Activated CD8-positive, alpha-beta memory T cell treated with anti-CD3 and anti-CD28 coated beads for 4 hours (primary cell): ENCODE data around the gene THEM4.

Experiments used
- DNase-seq, 2 donors: peaks; one replicate each; pipeline ENCODE4 v3.0.0-alpha.2; 2020; ENCODE audit warnings: low read depth in 2 of 2

Gene THEM4

DNA sequence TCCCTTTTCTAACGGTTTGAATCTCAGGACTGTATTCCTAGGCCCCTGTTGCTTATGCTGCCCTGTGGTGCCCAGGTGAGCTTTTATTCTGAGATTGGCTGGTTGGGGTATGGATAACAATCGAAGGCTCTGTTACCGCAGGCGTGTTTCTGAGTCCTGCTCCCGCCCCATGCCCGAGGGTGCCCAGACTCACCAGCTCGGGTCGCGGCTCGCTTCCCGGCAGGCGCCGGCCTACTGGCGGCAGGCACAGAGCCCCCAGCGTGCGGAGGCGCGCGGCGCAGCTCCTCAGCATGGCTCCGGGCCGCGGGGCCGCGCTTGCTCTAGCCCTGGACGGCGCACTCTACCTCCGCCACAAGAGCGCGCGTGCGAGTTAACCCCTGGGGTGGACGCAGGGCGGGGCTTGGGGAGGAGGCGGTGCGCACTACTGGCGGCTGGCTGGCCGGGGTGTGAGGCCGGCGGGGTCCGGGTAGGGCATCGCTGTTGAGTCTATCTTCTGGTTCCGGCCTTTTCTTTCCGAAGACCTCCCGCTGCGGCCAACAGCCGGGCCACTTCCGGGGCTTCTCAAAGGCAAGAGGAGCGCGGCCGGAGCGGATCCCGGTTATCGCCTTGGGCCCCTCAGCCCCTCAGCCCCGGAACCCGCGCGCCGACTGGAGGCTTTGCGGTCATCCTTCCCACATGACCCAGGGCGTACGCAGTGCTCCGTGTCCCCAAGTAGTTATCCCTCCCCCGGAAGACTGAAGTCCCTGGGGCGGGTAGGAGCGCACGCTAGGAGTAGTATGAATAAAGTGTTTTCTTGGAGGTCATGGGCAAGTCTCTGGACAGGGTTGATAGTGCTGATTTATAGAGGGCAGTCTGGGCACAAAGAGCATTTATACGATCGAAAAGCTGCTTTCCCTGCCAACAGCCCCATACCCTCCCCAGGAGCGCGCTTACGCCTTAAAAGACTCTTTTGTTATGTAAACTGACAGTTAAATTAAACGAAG, at the start of gene THEM4:
THEM4 (minus strand) TSS at position 345 of the 983 bp plus-strand sequence; CDS start at position 292, 53 bp downstream.
- DNase-seq, result peak; percentile 85 to 87

DNA sequence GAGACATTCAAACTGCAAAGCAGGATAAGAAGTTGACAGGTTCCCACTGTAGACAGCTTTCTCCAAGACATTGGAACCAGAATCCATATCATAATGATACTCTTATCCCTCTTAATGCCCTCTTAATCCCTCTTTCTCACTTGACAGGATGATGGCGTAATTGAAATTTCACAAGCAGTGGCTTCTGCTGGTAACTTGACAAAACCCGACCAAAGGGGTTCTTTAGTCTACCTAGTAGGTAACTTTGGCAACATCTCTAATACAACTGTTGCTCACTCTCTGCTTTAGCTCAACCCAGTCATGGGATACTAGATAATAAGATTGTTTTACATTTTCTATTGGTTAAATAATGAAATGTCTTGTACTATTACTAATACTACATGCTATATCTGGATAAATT, 49.6 kb upstream of the THEM4 start:
- no peak for DNase-seq

DNA sequence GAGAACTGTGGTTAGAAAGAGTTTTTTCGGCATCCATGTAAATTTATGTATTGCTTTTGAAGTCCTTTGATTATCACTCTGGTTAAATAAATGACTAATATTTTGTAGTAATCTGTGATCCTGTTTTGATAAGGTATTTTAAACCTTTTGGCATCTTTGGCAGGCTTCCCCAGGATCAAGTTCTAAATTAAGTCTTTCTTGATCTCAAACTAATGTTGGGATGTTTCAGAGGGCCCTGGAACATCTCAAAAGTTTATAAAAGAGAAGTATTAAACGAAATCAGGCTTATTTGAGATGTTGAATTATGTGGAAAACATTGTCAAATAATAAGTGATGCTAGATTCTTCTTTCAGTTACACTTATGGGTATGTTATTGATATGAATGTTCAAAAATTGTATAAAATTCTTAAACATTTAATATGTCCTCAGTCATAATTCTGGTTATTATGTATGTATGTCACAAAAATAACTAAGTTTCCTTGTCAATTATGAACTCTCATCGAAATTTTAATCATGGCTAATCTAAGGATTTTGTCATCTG, 47.7 kb upstream of the THEM4 start:
- no peak for DNase-seq

DNA sequence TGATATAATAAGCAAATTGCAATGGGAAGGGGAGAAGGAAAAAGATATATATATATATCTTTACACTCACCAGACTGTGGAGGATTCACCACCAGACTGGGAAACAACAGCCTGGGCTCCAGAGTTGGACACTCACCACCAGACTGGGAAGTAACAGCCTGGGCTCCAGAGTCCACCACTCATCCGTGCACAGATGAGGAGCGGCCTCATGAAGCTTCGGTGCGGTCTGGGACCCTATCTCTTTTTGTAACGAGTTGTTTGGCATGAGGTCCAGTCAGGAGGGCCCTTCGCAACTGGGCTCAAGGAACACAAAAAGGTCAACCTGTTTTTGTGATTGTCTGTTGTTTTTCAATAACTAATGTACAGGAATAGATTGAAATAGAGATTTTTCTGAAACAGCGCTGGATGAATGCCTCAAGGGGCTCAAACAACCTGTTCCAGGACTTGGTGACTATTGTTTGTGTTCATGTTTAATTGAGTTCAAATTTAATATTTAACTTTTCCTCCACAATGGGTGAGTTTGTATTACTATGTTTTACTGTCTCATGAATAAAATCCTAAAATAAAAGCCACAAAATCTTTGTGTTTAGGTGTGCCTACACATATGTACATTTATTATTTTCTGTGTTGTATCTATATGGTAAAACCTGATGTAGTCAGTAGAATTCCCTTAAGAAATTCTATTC, 44.2 kb upstream of the THEM4 start:
- DNase-seq, result no peak

DNA sequence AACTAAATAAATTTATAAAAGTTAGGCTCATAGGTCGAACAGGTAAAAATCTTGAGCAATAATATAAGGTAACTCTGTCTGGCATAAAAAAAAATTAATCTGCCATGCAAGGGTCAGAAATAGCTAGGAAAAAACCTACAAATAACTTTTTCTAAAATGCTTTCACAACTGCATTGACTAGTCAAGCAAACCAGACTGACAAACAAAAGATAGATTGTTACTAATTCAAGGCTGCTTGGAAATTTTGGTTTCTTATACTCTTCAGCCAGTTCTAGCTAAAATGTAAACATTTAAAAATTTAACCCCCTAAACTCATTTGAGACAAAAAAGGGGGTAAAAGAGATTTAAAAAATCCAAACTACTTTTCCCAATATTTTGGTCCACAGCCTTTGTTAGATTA, 43.5 kb upstream of the THEM4 start:
- DNase-seq, result no peak

DNA sequence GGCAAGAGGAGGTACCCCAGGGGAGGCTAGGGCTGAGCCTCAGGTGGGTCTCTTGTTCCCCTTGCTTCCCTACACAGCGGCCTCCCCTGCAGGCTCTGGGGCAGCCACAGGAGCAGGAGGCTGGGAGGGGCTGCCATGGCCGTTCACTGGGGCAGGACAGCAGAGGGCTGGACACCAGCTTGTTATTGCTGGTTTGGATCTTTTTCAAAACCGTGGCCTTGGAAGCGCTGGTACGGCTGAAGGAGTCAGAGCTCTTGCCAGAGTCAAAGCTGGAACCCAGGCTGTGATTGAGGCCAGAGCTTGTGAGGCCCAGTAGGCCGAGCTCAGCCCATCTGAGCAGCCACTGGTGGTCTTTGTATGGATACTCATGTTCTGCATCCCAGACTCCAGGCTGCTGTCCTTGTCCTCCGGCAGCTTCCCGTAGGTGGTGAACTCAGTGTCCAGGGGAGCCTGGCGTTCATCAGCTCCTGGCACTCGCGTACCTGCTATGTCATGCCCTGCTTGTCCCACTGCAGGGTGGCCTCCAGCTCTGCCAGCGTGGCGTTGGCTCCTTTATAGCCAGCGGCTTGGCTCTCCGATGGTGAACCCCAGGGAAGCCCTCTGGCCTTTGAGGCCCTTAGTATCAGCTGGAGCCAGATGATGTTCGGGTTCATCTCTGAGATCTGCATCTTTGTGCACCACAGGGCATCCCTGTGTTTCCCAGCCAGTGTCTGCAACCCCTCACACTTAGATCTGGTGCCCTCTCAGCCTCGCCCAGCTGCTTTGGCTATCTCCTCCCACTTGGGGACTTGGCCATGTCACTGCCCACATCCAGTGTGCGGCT, 40.3 kb upstream of the THEM4 start:
- no peak for DNase-seq

DNA sequence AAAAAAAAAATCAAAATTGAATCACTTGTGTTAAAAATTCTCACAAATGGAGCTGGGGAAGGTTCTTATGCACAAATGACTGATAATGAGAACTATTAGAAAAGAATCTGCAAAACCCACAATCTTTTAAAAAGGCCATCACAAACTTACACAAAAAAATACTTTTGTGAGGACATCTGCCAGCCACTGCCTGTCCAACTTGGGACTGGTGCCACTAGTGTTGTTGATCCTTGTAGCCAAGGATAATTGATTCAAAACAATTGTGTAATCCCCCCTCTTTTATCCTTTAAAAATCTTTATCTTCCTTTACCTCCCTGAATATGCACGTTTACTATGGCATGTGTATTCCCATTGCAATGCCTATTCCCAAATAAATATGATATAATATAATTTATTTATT, 39.2 kb upstream of the THEM4 start:
- no peak for DNase-seq

DNA sequence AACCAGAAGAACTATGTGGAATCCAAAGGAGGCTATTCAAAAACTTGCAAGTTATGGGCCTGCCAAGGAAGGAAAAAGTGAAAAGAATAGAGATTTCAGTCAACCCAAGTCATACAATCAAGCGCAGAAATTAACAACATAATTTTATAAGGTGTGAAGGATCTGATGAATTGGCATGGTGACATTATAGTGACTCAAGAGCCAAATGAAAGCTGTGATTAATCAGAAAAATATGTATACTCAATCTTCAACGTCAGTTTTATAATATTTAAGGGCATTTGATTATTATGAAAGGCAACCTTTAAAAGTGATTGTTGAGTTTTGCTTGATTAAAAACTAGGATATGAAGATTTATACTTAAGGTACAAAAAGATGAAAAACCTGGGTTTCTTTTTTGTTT, 37.8 kb upstream of the THEM4 start:
- no peak for DNase-seq

DNA sequence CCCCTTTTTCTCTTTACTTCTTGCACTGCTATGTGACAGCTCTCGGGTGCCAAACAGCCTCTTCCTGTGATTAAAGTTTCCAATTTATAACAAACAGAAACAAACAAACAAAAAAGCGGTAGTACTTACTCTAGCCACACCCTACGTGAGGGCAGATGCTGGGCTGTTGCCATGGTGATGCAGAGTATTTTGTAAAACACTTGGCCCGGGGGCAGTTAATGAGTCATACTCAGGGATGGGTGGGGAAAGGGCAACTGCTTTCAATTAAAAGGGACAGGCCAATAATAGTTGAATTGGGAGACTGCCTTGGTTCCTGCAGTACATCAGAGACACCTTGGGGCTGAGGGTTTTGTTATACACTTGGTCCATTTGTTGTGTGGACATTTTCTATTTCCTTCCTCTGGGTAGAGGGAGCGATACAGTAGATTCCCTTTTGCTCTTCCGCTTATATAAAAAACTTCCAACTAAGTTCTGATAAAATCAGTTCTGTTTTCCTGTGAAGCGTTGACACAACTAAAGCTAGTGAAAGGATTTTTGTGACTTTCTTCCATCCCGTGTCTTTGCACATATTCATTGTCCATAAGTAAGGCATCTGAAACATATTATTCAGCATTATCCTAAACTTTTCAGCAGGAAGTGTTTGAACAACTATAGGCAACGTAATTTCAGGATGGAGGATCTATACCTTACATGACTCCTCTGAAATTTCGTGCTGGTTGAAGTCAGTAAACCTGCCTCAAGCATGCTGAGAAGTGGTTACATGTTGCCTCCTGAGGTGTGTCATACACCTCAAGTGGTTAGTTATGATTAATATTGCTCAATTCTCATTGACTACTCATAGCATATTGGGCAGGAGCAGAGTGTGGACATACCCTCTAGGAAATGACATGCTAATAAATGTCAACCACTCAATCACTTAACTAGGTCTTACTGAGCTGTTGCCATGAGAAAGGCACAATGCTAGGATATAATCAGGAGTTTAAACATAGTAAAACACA, 36.7 kb upstream of the THEM4 start:
- peak; percentile 56 to 75 for DNase-seq

DNA sequence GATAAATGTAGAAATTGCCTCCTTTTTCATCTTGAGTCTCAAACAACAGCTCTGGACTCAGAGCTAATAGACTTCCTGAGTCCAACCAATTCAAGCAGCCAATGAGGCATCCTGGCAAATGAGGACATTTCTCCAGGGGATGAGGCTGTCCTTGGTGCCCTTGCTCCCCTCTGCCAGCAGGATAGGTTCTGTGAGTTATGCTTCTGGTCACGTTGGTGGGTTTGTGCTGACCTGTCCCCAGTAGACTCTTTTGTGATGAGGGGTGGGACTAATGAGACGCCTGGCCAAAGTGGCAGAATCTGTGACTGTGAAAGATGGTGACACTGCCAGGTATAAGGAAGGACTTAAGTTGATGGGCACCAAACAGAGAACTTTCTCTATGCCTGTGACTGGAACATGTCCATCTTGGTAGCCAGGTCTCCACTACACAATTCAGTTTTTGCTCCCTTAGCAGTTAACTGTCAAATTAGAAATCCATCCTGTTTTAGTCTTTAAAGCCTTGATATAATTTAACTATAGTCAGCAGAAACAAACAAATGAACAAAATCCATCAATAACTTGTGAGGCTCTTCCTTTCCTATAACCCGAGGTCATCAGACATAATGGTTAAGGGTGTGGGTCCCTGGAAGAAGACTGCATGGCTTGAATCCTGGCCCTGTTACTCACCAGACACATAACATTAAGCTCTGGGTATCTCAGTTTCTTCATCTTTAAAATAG, 35.7 kb upstream of the THEM4 start:
- DNase-seq, result no peak

DNA sequence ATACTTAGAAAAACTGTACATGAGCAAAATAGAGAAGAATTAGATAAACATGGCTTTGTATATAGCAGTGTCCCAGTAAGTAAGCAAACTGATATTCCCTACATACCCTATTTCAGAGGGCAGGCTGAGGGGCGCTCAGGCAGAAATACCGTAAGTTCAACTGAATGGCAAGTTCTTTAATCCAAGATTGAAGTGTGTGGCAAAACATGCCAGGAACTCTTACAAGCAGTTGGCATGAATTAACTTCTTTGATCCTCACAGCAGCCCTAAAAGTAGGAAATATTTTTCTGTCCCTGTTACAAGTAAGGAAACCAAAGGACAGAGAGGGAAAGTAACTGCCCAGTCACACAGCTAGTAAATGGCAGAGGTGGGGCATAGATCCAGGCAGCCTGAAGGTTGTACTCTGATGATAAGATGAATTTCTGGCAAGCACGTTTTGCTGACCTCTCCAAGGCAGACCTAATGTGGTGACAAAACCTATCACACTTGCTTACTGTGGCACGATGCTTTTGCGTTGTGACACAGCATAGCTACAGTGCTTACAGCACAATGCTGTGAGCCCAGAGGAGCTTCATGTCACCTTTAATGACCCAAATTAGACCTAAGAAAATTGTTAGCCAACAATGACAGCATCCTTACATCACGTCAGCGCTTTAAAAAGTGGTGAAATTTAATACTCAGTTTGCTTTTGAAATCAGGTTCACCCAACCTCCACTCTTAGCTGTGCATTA, 35.0 kb upstream of the THEM4 start:
- no peak for DNase-seq

DNA sequence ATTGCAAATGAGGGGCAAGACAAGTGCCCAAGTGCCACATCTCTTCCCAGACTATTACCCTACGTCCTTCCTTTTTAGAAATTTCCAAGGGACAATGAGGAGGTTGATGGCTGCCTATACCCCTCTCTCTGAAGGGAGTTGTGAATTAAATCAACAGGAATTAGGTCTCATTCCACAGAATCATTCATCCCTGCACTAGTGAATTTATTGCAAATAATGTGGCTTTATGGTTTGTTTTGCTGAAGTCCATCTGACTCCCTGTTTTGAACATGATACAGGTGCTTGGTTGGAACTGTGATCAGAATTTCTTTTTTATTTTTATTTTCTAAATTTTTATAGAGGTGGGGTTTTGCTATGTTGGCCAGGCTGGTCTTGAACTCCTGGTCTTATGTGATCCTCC, 34.3 kb upstream of the THEM4 start:
- no peak for DNase-seq

DNA sequence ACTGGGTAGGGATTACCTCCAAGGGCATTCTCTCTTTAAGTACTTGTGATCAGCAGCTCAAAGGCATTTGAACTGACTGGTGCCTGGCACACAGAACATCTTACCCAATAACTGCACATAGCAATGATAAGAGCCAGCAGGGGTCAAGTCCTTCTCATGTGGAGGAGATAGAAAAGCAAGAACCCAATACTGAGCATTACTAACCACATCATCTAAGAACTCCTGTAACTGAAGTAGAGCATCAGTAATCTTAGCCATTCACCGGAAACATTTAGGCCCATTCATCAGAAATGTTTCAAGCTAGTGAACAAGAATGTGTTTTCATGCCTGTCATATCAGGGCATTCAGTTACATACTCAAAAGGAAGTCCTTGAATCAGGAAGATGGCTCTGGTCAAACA, 33.6 kb upstream of the THEM4 start:
- no peak for DNase-seq

DNA sequence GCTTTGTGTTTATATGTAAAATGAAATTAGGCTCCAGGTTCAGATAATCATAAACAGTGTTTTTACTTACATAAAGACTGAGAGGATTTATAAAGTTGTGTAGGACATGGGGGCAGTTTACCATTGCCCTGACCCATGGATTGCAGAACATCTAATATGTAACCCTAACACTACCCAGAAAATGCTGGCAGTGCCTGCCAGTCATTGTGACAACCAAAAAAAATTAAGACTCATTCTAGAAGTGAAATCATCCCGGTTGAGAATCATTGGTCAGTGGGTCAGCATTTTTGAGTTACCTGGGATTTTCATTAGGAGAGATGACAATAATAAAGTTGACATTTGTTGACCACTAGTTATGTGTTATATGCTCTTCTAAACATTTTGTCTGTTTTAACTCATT, 31.2 kb upstream of the THEM4 start:
- DNase-seq, result no peak

DNA sequence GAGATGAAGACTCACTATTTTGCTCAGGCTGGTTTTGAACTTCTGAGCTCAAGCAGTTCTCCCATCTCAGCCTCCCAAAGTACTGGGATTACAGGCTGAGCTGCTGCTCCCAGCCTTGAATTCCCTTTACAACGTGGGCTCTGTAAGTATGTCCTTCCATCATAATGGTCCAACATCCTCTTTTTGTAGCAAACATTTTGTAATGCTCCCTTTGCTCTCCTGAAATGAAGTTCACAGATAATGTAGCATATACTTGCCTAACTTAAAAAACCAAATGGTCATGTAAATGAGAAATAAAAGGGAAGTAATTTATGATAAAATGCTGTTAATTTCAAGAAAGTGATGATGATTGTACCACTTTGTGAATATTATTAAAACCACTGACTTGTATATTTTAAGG, 30.5 kb upstream of the THEM4 start:
- DNase-seq, result no peak

DNA sequence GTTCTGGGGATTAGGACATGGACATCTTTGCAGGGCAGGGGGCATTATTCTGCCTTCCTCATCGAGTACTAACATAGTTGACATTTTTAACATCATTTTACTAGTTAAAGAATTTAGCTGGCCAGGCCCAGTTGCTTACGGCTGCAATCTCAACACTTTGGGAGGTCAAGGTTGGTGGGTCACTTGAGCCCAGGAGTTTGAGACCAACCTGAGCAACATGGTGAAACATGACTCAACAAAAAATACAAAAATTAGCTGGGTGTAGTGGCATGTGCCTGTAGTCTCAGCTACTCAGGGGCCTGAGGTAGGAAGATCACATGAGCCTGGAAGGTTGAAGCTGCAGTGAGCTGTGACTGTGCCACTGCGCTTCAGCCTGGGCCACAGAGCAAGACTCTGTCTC, 29.8 kb upstream of the THEM4 start:
- no peak for DNase-seq

DNA sequence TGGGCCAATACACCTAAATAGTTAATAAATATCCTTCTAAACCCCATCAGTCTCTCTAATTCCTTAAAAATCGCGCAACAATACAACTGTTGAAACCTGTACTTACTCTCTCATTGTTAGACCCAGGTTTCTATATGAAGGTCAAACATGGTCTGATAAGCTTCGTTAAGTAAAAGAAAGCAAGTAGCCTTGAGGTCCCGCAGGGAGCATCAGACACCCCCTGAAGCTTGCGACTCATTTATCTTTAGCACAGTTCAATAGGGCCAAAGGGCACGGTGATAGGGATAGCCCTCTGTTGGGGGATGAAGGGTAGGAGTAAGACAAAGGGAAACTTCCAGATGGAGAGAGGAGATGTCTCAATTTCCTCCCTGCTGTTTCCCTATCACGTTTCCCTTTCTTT, 27.3 kb upstream of the THEM4 start:
- DNase-seq, result no peak

DNA sequence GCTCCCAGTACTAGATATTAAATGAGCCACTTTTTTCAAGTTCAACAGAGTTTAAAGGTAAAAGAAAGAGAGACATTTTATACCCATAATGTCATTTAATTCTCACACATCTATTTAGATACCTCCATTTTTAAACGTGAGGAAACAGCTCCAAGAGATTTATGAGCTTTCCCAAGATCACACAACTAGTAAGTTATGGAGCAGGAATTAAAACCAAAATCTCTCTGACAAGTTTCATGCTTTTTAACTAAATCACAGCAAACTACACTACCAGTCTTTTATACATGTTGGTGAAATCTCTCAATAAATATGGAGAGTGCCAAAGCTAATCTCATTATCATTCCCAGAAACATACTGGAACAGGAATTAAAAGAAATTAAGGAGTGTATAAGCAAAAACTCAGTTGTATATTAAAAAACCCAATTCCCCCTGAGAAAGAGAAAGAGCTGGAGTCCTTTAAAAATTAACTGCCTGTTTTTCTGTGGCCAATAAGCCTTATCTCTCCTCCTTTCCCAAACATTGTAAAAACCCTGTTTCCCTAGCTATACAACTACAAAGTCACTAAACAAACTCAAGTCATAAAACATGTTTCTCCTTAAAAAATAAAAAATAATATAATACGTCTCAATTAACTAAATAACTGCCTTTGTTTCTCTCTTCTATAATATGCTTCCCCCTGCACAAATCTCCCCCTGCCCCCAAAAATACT, 26.7 kb upstream of the THEM4 start:
- no peak for DNase-seq

DNA sequence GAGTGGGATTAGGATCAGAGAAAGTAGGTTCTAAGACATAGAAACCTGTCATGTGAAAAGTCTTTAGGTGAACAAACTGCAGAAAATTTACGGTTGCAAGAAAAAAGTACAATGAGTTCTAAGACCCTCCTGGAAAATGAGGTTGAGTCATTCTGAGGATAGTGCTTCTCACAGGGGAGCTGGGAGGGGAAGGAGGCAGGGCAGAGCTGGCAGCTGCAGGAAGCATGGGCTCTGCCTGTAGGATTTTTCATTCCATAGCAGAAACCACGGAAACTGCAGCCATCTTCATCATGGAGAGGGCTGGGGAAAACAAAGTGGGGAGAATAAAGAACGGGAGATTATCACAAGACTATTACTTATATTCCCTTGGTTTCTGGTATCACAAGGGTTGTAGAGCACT, 25.8 kb upstream of the THEM4 start:
- no peak for DNase-seq
